Stimulated activated CD4-positive, alpha-beta T cell treated with anti-CD3 and anti-CD28 coated beads, TNF-alpha, amount 100 ng/mL, for 24 hours (primary cell): ENCODE results near the gene S100A1.
"Not testable (repeated sequence)": the region's sequence is repeated elsewhere in the genome, so short reads cannot be mapped to it uniquely, and the experiment has no call there.

Experiments
- DNase-seq, 3 experiments: peaks; one replicate each; pipeline ENCODE4 v3.0.0-alpha.2; 2020; ENCODE audit warnings: low read depth in 3 of 3

Gene S100A1

DNA sequence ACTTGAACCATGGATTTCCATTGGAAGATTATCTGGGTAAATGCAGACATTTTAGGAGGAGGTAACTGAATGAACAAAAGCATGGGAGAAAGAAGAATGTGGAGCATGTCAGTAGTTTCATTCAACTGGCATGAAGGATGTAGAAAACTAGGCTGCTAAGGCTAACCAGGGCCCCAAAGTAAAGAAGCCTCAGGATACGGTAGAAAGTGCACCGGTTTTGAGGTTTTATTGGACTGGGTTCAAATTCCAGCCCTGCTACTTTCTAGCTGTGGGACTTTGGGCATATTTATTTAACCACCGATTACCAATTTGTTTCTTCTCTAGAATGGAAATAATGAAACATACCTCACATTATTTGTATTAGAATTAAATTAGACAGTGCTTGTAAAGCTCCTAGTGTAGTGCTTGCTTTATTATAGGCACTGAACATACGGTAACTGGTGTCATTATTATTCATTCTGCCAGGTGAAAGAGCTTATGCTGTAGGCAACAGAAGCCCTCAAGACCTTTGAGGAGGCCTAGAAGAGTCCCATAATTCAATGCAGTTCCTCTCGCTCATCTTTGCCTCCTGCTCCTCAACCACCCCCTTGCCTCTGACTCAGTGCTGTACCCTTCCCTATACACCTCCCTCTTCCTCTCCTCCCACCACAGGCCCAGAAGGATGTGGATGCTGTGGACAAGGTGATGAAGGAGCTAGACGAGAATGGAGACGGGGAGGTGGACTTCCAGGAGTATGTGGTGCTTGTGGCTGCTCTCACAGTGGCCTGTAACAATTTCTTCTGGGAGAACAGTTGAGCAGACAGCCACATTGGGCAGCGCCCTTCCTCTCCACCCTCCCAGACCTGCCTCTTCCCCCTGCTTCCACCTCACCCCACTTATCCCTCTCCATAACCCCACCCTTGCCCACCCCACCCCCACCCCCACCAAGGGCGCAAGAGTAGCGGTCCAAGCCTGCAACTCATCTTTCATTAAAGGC lies 3.1 kb downstream of the S100A1 start:
- DNase-seq: no peak

DNA sequence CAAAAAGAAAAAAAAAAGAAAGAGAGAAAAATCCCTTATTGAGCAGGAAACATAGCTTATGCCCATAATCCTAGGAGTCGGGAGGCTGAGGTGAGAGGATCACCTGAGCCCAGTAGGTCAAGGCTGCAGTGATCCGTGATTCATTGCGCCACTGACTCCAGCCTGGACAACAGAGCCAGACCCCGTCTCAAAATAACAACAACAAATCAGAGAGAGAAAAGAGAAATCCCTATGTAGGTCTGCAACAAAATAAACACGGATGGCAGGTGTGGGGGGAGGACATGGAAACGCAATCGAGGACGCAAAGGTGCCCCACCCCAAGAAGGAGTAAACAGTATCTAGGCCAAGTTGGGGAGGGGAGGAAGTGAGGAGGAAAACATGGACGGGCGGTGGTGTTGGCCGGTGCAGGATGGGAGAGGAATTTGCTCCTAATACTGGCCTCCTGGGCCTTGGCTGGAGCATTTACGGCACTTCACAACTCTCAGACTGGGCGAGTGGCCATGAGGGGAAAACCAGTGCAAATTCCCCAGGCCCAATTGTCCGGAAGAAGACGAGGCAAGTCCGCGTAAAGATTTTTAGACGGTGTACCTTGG lies 5.0 kb downstream of the S100A1 start:
- DNase-seq: no peak

DNA sequence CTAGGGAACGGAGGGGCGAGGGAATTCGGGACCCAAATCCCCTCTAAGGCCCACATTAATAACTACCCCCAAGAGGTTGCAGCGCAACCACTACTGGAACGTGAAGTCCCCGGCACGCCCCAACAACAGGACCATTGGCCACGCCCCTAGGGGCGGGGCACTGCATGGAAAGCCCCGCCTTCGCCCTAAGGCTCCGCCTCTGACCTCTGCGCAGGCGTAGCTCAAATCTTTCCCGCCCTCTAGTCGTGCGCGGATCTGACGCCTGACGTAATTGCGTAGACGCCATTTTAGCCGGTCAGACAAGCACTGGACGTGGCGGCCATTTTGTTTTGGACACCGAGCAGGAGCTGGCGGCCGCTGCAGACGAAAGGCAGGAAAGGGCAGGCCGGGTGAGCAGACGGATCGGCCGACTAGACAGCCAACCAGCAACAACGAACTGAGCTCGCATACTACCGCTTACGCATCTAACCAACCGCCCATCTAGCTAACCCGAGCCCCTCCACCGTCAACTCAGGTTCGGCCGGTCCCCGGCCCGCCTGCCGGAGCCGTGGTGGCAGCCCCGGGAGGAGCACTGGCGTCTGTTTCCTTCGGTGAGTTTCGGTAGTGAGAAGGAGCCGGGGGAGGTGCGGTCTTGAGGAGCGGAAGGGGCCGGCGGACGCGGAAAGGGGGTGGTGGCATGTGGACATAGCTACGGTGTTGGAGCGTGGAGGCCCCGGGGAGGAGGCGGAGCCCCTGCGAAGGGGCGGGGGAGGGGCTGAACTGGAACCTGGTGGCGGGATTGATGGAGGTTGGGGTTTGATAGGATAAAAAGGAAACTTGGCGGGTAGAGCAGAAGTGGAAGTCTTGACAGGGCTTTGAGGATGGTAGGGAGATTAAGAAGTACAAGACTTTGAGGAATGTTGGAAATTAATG lies 5.8 kb downstream of the S100A1 start, which contains the start of gene CHTOP:
CHTOP (plus strand) TSS at position 313 of the 912 bp plus-strand sequence. CDS start 2,523 bp downstream, outside the sequence.
- DNase-seq: peak; percentile 95

DNA sequence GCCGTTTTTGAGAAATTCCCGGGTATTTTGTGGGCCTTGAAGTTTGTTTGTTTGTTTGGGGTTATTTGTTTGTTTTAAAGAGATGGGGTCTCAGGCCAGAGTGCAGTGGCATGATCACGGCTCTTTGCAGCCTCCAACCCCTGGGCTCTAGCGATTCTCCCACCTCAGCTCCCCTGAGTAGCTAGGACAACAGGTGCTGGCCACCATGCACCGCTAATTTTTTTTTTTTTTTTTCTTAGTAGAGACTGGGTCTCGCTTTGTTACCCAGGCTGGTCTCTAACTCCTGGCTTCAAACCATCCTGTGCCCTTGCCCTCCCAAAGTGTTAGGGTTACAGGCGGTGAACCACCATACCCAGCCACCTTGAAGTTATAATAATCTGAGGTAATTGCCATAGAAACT lies 7.6 kb downstream of the S100A1 start:
- no peak for DNase-seq

DNA sequence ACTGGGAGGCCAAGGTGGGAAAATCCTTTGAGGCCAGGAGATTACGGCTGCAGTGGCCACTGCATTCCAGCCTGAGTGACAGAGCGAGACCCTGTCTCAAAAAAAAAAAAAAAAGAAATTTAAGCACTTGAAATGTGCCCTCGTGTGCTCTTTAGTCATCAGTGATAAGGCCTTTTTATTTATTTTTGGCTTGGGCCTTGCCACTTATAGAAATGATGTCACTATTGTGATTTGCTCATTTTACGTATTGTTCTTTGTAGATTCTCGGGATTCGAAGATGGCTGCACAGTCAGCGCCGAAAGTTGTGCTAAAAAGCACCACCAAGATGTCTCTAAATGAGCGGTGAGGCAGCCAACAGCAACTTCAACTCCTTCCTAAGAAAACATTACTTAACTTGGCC lies 8.1 kb downstream of the S100A1 start:
- no peak for DNase-seq

DNA sequence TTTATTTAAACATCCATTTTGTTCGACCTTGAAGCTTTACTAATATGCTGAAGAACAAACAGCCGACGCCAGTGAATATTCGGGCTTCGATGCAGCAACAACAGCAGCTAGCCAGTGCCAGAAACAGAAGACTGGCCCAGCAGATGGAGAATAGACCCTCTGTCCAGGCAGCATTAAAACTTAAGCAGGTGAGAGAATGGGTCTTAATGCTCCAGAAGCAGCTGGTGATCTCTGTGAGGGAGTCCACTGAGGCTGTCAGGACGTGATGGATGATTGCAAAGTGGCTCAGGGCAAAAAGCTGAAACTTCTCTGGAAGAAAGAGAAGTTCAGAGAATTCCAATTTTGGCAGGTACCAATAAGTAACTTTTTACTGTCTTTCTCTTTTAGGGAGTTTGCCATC lies 10.0 kb downstream of the S100A1 start:
- DNase-seq: no peak

DNA sequence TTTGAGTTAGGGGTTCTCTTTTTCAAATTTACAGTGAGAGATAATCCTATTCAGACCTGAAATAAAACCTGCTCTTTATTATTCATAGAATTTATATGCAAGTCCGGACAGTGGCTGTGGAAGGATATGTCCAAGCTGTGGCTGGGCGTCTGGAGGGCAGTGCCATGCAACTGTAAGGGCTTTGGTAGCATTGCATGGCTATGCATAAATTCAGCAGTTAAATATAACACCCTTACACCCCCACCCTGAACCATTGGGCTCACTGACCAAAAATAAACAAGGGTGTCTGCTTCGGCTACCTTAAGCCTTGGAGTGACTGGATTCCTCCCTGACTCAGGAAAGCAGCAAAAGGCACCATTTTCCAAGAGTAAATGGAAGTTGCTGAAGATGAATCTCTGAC lies 11.0 kb downstream of the S100A1 start:
- no peak for DNase-seq

DNA sequence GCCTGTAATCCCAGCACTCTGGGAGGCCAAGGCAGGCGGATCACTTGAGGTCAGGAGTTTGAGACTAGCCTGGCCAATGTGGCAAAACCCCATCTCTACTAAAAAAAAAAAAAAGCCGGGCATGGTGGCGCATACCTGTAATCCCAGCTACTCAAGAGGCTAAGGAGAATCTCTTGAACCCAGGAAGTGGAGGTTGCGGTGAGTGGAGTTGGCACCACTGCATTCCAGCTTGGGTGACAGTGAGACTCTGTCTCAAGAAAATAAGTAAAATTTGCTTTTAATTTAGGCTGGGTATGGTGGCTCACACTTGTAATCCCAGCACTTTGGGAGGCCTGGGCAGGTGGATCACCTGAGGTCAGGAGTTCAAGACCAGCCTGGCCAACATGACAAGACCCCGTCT lies 12.0 kb downstream of the S100A1 start:
- DNase-seq: not testable (repeated sequence)

DNA sequence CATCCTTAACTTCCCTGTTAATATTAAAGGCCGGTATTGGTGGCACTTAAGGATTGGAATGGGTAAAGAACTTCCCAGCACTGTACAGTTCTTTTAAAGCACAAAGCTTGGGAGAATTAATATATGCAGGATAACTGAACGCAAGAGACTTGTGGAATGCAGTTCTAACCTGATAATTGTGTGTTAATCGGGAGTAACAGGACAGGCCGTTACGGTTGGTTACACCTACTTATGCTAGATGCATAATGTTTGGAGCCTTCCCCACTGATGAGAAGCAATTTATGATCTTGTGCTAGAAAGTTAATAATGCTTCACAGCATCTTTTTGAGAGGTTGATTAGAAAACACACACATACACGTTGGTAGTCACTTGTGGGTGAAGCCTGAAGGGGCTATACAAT lies 12.6 kb downstream of the S100A1 start:
- DNase-seq: no peak

DNA sequence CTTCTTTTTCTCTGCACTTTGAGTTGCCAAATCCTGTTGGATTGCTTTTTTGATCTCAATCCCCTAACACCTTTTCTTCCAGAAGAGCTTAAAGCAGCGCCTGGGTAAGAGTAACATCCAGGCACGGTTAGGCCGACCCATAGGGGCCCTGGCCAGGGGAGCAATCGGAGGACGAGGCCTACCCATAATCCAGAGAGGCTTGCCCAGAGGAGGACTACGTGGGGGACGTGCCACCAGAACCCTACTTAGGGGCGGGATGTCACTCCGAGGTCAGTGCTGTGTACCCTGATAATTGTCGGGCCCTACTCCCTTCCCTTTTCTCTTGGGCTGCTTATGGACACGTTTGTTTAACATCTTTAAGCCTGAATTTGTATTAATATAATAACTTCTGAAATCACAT lies 13.9 kb downstream of the S100A1 start:
- no peak for DNase-seq

DNA sequence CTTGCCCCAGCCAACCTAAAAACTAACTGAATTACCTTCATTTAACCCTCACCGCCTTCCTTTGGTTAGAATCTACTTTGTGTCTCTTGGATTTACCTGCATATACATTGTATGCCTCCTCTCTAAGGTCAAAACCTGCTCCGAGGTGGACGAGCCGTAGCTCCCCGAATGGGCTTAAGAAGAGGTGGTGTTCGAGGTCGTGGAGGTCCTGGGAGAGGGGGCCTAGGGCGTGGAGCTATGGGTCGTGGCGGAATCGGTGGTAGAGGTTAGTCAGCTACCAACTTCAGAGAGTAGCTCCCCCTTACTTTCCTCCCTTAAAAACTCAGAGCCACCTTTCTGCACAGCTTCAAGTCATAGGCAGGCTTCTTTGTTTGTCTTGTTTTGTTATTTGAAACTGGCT lies 14.9 kb downstream of the S100A1 start:
- no peak for DNase-seq

DNA sequence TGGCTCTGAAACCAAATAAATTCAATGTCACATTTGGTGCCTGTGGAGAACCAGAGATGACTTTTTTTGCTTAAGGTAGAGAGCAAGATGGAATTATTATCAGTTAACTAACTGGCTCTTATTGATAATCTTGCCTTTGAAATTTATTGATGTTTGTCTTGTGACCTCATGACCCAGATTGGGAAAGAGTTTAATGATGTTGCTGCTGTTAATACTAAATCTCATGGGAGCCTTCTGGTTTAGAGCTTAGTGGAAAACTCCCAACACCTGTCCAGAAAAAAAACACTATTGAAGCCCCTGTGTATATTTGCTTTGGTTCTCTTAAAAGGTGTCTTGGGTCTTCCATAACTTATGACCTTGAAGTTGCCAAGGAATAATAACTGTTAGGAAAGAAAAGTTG lies 15.6 kb downstream of the S100A1 start:
- no peak for DNase-seq

DNA sequence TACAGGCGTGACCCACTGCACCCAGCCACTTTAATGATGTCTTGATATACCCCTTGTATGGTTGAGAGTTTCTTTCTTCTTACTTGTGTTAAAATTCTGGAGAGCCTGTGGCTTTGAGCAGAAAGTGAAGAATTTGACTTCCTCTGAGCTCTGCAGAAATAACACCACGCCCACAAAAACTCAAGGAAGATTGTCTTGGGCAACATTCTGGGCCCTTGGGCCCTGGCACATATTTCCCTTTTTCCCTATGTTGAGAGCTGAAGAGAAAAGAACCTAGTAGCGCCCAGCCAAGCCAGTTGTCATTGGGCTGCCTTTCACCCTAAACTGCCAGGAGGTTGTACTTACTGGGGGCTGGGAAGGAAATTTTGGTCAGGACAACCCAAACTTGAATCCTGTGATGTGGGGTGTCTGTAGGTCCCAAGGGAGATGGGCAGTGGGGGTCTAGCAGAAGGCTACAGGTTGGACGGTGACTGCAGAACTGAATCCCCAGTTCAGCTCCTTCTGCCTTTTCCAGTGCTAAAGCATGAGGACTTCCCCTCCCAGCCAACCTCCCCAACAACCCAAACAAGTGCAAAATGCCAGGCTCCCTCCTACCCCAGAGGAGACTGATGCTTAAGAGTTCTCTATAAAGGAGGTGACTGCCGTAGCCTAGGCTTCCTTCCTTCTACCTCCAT lies 18.6 kb downstream of the S100A1 start:
- no peak for DNase-seq

DNA sequence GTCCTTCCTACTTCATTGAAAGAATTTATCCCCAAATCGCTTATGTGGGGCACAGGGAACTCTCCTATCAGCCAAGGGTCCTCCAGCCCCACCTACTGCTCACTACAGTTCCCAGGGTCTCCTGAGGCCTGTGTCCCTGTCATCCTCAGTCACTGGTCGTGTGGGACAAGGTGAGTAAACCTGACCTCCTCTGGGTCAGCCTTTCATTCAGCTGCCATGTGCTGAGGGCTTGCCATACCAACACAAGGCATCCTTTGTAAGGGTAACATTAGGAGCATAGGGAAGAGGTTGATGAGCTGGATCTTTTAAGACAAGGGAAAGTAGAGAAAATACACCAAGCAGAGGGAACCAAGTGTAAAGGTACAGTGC lies 19.1 kb downstream of the S100A1 start:
- DNase-seq: no peak

DNA sequence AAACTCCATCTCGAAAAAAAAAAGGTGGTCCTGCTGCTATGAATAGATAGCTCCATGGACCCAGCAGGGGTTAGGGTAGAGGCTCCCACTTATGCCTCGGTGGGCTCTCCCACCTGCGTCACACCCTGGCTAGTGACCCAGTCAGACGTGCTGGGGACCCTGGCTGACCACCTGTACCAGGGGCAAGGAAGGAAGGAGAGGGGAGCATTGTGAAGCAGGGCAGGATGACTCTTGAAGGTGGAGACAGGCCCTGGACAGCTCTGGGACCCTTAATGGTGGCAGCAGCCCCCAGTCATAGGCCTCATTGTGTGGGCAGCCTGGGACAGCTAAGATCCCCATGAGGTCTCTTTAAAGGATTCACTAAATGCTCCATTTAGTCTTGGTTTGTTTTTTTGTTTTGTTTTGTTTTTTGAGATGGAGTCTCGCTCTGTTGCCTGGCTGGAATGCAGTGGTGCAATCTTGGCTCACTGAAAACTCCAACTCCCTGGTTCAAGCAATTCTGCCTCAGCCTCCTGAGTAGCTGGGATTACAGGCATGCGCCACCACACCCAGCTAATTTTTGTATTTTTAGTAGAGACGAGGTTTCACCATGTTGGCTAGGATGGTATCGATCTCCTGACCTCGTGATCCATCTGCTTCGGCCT lies 19.9 kb downstream of the S100A1 start:
- no peak for DNase-seq

DNA sequence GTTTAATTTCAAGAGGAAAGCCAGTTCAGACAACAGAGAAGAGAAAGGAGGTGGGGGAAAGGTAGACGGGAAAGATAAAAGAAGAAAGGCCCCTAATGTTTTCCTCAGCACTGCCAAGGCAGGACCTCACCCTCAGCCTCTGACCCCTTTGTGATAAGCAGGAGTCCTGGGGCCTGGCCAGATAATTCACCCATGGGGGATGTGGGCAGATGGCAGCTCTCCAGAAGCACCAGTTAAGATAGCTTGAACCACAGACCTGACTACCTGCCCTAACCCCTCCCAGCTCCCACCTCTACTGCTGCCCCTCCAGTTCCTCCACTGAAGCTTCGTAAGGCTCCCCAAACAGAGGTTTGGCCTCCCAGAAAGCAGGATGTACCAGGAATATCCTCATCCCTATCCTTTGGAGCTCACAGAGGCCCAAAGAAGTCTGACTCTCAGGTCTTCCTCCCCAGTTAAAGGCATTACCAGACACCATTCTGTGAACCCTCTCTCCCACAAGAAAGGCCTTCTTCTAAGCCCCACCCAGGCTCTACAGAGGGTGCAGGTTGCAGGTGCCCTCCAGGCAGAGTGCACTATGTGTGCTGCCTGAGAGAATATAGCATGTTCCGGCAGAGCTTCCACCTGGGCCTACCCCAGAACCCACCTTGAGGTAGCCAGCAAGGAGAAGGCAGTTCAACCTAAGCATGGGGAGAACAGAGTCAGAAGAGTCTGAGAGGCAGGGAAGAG lies 21.1 kb downstream of the S100A1 start:
- DNase-seq: no peak

DNA sequence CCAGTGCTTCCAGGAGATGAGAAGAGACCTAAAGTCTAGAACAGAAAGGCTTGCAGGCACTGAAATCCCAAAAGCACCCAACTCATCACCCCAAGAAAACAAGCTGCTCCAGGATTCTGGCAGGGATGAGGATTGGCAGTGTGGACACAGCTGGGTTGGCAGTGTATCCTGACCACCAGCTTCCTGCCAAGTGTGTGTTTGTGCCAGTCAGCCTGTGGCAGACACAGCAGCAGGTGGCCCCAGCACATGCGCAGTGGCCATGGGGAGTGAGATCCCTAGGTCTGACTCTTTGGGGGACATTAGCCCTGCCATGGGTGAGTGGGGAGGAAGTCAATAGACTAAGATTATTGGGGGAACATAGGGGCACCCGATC lies 21.6 kb downstream of the S100A1 start:
- DNase-seq: no peak

DNA sequence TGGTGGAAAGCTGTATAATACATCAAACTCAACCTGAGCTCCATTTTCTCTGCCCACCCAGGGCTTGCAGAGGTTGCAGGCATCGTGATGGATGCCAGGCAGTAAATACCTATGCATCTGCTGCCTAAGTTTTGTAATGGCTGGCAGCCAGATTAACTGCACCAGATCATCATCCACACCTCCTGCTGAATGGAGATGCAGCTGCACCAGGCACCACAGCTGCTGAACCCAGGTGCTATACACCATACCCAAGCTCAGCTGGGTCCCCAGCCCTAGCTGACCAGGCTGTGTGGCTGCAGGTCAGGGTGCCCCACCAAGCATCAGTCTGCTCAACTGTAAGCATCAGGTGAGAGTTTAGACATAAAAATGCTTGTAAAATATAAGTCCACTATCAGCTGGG lies 23.5 kb downstream of the S100A1 start:
- no peak for DNase-seq

DNA sequence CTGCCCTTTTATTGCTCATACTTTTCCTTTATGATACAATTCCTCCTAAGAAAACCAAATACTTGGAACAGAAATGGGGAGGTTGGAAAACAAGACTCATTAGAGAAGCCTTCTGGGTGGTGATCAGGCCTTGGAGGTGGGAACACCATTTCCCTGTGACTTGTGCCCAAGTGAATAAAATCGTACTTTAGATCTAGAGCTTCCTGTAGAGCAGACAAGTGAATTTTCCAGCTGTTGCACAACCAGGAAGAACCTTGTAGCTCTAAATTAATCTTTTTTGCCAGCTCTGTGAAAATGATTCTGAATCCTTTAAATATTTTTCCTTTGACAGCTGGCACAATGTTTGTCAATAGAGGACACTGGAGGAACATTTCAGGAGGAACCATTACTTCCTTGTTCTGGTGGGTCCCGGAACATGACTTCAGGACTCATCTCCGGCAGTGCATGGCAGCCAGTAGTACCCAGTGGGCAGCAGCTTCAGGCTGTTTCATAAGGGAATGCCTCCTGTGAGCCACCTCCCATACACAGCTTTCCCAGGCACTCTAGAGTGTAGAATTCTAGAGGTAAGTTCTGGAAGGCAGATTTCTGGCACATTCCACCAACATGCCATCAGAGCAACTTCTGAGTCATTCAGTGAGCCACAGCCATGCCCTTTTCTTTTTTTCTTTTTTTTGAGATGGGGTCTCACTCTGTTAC lies 24.7 kb downstream of the S100A1 start:
- no peak for DNase-seq

DNA sequence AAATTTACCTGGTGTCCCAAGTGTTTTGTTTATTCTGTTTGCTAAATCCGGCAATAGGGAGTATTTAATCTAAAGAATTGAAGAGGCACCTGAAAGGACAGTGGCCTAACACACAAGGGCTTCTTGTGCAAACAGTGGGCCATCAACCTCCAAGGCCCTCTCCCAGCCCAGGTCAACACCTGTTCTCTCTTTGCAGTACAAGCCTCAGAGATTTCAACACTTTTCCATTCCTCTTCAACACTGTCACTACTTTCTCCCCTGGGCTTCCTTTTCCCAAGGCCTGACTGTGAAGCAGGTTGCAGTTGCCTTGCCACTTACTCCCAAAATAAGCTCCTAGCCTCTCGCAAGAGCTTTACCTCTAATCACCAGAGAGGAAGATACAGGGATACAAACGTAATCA lies 27.1 kb downstream of the S100A1 start:
- no peak for DNase-seq
